Endothelial cell of umbilical vein (primary cell): ENCODE results near the gene CAMTA2. TPM values are rescaled to one million over a fixed set of nuclear protein-coding genes. Genes with fewer than 3 reads are reported as not detected.

Experiments used
- BruUV-seq: library from RNA; stranded (reverse); fragments of 400-500 nt; replicated peaks from 2 replicates; lab custom pipeline; 2021; lab: Mats Ljungman, UMichigan
- CTCF ChIA-PET: fragments of 300-600, 350-600 bp; sonication (Branson Sonifier 250); formaldehyde crosslinking; loops from one replicate; lab custom pipeline; 2021; ENCODE audit warnings: antibody characterized with exemption, inconsistent platforms; lab: Charles Lee
- POLR2A ChIA-PET: fragments of 300-600, 350-600 bp; sonication (Branson Sonifier 250); formaldehyde crosslinking; loops from one replicate; lab custom pipeline; 2021; ENCODE audit warnings: antibody characterized with exemption, inconsistent platforms; lab: Charles Lee
- DNase-seq: peaks from one replicate; pipeline ENCODE4 v3.0.0-alpha.2; 2011; ENCODE audit warnings: low read depth, low spot score
- FAIRE-seq: peaks from 2 replicates; lab custom pipeline; 2011; peaks lifted over from hg19 to GRCh38; lab: Jason Lieb, UNC
- H2AFZ ChIP-seq: 2 replicates; pipeline ENCODE4 v1.6.0; 2012; ENCODE audit warnings: low read depth, low read length, control low read depth, inconsistent platforms
- H3K27ac ChIP-seq: 2 replicates; pipeline ENCODE4 v1.5.1; 2011; ENCODE audit warnings: low read depth, mild to moderate bottlenecking, control low read depth, low read length, moderate library complexity; ENCODE audit not compliant: insufficient read depth
- H3K27me3 ChIP-seq, 2 experiments: 2 replicates each; pipeline versions ENCODE4 v1.6.0 to v1.6.1; 2011; ENCODE audit warnings: low read length in 2 of 2, mixed read lengths in 1 of 2; ENCODE audit not compliant: control insufficient read depth in 2 of 2, insufficient read depth in 2 of 2
- H3K36me3 ChIP-seq, 2 experiments: 2 replicates in 1 of 2; 3 replicates in 1 of 2; pipeline ENCODE4 v1.5.1; 2011; ENCODE audit warnings: low read length in 2 of 2, mild to moderate bottlenecking in 1 of 2, moderate library complexity in 1 of 2; ENCODE audit not compliant: control insufficient read depth in 2 of 2, insufficient read depth in 2 of 2; ENCODE audit errors: extremely low read depth in 1 of 2
- H3K4me1 ChIP-seq: 3 replicates; pipeline ENCODE4 v1.5.1; 2011; ENCODE audit warnings: mild to moderate bottlenecking, low read length; ENCODE audit not compliant: control insufficient read depth, insufficient read depth; ENCODE audit errors: extremely low read depth
- H3K4me2 ChIP-seq: 2 replicates; pipeline ENCODE4 v1.6.1; 2011; ENCODE audit warnings: low read length, control low read depth, mixed read lengths; ENCODE audit not compliant: insufficient read depth
- H3K4me3 ChIP-seq, 3 experiments: fragments of 200-600 bp in 1 of 3; sonication (generic), shearing (Covaris generic) in 1 of 3; replicated peaks in 1 of 3; 2 replicates each; pipeline ENCODE4 v1.5.1; 2011 to 2016; ENCODE audit warnings: control low read depth in 3 of 3, low read length in 3 of 3, mild to moderate bottlenecking in 2 of 3, inconsistent platforms in 1 of 3, low read depth in 1 of 3, moderate library complexity in 1 of 3; ENCODE audit not compliant: insufficient read depth in 1 of 3
- H3K79me2 ChIP-seq: 2 replicates; pipeline ENCODE4 v1.6.0; 2012; ENCODE audit warnings: low read length, inconsistent platforms; ENCODE audit not compliant: control insufficient read depth, insufficient read depth
- H3K9ac ChIP-seq: replicated peaks from 2 replicates; pipeline ENCODE3; 2011; ENCODE audit warnings: low read length, control low read depth; ENCODE audit not compliant: insufficient read depth; ENCODE audit errors: extremely low read depth
- H3K9me1 ChIP-seq: replicated peaks from 3 replicates; pipeline ENCODE4 v1.6.0; 2011; ENCODE audit warnings: mild to moderate bottlenecking, low read length; ENCODE audit not compliant: control insufficient read depth, insufficient read depth; ENCODE audit errors: extremely low read depth
- H3K9me3 ChIP-seq: replicated peaks from 2 replicates; pipeline ENCODE4 v1.5.1; 2012; ENCODE audit warnings: low read length, inconsistent platforms; ENCODE audit not compliant: control insufficient read depth, insufficient read depth
- H4K20me1 ChIP-seq: replicated peaks from 2 replicates; pipeline ENCODE3; 2011; ENCODE audit warnings: mild to moderate bottlenecking, low read length; ENCODE audit not compliant: control insufficient read depth, insufficient read depth; ENCODE audit errors: extremely low read depth
- EZH2 ChIP-seq: IDR thresholded peaks from 2 replicates; pipeline ENCODE4 v1.6.1; 2012; ENCODE audit warnings: borderline replicate concordance, low read depth, mild to moderate bottlenecking, moderate library complexity, low read length, inconsistent platforms; ENCODE audit not compliant: severe bottlenecking
- FOS ChIP-seq: IDR thresholded peaks from 2 replicates; pipeline ENCODE4 v1.6.1; 2011; ENCODE audit warnings: mild to moderate bottlenecking, low read length, moderate library complexity, borderline replicate concordance; ENCODE audit not compliant: insufficient read depth
- GATA2 ChIP-seq: IDR thresholded peaks from 2 replicates; pipeline ENCODE4 v1.7.0; 2011; ENCODE audit warnings: low read depth, mild to moderate bottlenecking, moderate library complexity, mixed read lengths, low read length; ENCODE audit not compliant: insufficient read length, insufficient read depth
- JUN ChIP-seq: IDR thresholded peaks from 2 replicates; pipeline ENCODE4 v1.6.1; 2011; ENCODE audit warnings: borderline replicate concordance, low read depth; ENCODE audit not compliant: insufficient read length, insufficient read depth
- MAX ChIP-seq: IDR thresholded peaks from 2 replicates; pipeline ENCODE4 v1.6.1; 2011; ENCODE audit not compliant: insufficient read depth, insufficient read length
- MYC ChIP-seq: IDR thresholded peaks from one replicate; pipeline ENCODE4 v1.6.1; 2011; ENCODE audit warnings: mild to moderate bottlenecking, low read depth, low read length
- POLR2A ChIP-seq: IDR thresholded peaks from 2 replicates; pipeline ENCODE4 v1.6.1; 2012; ENCODE audit warnings: low read depth, mild to moderate bottlenecking, control low read depth, low read length
- POLR2AphosphoS5 ChIP-seq: IDR thresholded peaks from 2 replicates; pipeline ENCODE4 v1.6.1; 2012; ENCODE audit warnings: low read depth, mild to moderate bottlenecking, control low read depth, low read length, moderate library complexity; ENCODE audit not compliant: insufficient read depth
- dilution Hi-C: fragments of 300-500 bp; cut with MboI; formaldehyde crosslinking; loops from one replicate; pipeline ENCODE4 v1.15.0; 2019; ENCODE audit warnings: low sequenced_read_pairs; ENCODE audit not compliant: extremely low pct_ligation_motif_present
- intact Hi-C: fragments of 100-400 bp; cut with micrococcal nuclease; formaldehyde crosslinking; loops from one replicate; pipeline ENCODE4 v1.10.0; 2022
- polyA plus RNA-seq, 4 experiments: library from polyadenylated mRNA; depleted of rRNA in 3 of 4; stranded (reverse) in 3 of 4; unstranded in 1 of 4; fragments of >200 nt; gene quantifications; 2 replicates each; pipeline versions ENCODE4 v1.2.1 to v1.2.3, GENCODE V29; 2011 to 2012; ENCODE audit warnings: missing spikeins in 1 of 4
- total RNA-seq: library from RNA; stranded (reverse); gene quantifications from 2 replicates; pipeline ENCODE4 v1.2.3, GENCODE V29; 2021
- TF ChIP-seq, protein P1 (sequence below), 2 donors: IDR thresholded peaks; 1 replicate in 1 of 2; 2 replicates in 1 of 2; pipeline ENCODE4 v1.5.1; 2011; ENCODE audit warnings: low read length in 2 of 2, mild to moderate bottlenecking in 2 of 2, moderate library complexity in 2 of 2, control low read depth in 1 of 2, inconsistent platforms in 1 of 2, low read depth in 1 of 2; ENCODE audit not compliant: insufficient read depth in 1 of 2; ENCODE audit errors: extremely low read depth in 1 of 2

Gene CAMTA2
- total and polyA plus RNA-seq, 2 donors (not counting 3 experiments of a cell fraction or from before 2014, with no cell fraction given), result 33.8 to 51.0 TPM

- Histone ChIP-seq H3K4me1 (peaks cover 5% of the 10 kb centered on the region), H3K9ac (no peak overlapping the region), H3K4me2 (no peak overlapping the region), H3K79me2 (no peaks in the 10 kb centered on the region), H4K20me1 (no peaks in the 10 kb centered on the region), H2AFZ (no peak overlapping the region), H3K27ac (no peak overlapping the region), H3K9me3 (no peaks in the 10 kb centered on the region), H3K36me3 (peaks cover 0 to 9% of the 10 kb centered on the region in 2 experiments), H3K27me3 (no peaks in the 10 kb centered on the region), H3K9me1 (no peaks in the 10 kb centered on the region), H3K4me3 (no peak overlapping the region)
- no peak for DNase-seq
- TF ChIP-seq GATA2 (no peak), EZH2 (no peak), JUN (no peak), POLR2A (no peak), FOS (no peak), MAX (no peak), POLR2AphosphoS5 (no peak), MYC (no peak)
- intact Hi-C loops (no loop called here), dilution Hi-C loops (no loop called here)
- no TSS peak for BruUV-seq
- ChIA-PET CTCF (interaction anchor here (1.4 to 6.5 kb wide), 2 partner anchors 24 to 35 kb away, joined by 4 to 72 read pairs; no protein-coding TSS in a partner anchor), POLR2A (no interaction called here)
- FAIRE-seq, result no peak
These were observed 39.8 kb upstream of the CAMTA2 start for GRCh38 chr17:5027299-5027698.

DNA sequence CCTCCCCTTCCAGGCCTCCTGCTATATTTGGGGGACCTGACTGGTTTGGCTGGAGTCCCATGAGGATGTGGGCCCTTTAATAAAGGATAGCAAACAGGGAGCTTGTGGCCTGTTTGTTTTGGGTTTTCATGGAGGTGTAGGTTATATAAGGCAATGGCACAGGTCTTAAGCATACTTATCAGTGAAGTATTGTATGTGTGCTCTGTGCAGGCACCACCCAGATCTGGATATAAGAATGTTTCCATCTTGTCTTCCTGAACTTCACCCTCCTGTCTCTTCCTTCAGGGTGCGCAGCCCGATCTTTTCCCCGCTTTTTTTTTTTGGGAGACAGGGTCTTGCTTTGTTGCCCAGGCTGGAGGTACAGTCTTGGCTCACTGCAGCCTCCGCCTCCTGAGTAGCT is 37.1 kb upstream of the CAMTA2 start:
- intact Hi-C loops, result no loop called here
- Histone ChIP-seq H3K27me3 (no peaks in the 10 kb centered on the region), H4K20me1 (no peaks in the 10 kb centered on the region), H3K9me3 (no peaks in the 10 kb centered on the region), H2AFZ (no peak overlapping the region), H3K36me3 (peaks cover 5 to 32% of the 10 kb centered on the region in 2 experiments), H3K27ac (no peak overlapping the region), H3K4me2 (no peak overlapping the region), H3K9ac (no peak overlapping the region), H3K4me3 (no peak overlapping the region), H3K79me2 (no peaks in the 10 kb centered on the region), H3K9me1 (no peaks in the 10 kb centered on the region), H3K4me1 (no peaks in the 10 kb centered on the region)
- DNase-seq (no peak), FAIRE-seq (no peak)
- no TSS peak for BruUV-seq
- dilution Hi-C loops, result no loop called here
- ChIA-PET POLR2A (no interaction called here), CTCF (no interaction called here)
- TF ChIP-seq JUN, result no peak
- no peak for TF ChIP-seq MYC
- TF ChIP-seq FOS, result no peak
- no peak for TF ChIP-seq POLR2AphosphoS5
- no peak for TF ChIP-seq GATA2
- no peak for TF ChIP-seq EZH2
- TF ChIP-seq, protein P1, sequence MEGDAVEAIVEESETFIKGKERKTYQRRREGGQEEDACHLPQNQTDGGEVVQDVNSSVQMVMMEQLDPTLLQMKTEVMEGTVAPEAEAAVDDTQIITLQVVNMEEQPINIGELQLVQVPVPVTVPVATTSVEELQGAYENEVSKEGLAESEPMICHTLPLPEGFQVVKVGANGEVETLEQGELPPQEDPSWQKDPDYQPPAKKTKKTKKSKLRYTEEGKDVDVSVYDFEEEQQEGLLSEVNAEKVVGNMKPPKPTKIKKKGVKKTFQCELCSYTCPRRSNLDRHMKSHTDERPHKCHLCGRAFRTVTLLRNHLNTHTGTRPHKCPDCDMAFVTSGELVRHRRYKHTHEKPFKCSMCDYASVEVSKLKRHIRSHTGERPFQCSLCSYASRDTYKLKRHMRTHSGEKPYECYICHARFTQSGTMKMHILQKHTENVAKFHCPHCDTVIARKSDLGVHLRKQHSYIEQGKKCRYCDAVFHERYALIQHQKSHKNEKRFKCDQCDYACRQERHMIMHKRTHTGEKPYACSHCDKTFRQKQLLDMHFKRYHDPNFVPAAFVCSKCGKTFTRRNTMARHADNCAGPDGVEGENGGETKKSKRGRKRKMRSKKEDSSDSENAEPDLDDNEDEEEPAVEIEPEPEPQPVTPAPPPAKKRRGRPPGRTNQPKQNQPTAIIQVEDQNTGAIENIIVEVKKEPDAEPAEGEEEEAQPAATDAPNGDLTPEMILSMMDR (IDR thresholded peaks at IDR 0.05; ENCODE audit: extremely low read depth in 1 of 2, insufficient read depth in 1 of 2, low read depth in 1 of 2, low read length in 2 of 2), result no peak
- no peak for TF ChIP-seq POLR2A
- TF ChIP-seq MAX, result no peak
